ENCODE results near the gene SLC2A6.
"Not testable (repeated sequence)": the region's sequence is repeated elsewhere in the genome, so short reads cannot be mapped to it uniquely, and the experiment has no call there.

SLC2A6 gene

GRCh38 chr9:133452562-133452961 lies 26.3 kb downstream of the SLC2A6 start:
- no peak overlapping the region for H3K4me3 ChIP-seq (ENCODE audit: low read depth, low read length)
- TF ChIP-seq CTCF (conservative IDR thresholded peaks at IDR 0.05; ENCODE audit: low read depth, low read length), result no peak
- no peak for DNase-seq (ENCODE audit: low read depth)

- DNase-seq (ENCODE audit: low read depth), result not testable (repeated sequence)
Measured at GRCh38 chr9:133451865-133452264, 27.0 kb downstream of the SLC2A6 start.

GRCh38 chr9:133449760-133450159 lies 29.1 kb downstream of the SLC2A6 start:
- no peak for DNase-seq (ENCODE audit: low read depth)
- H3K4me3 ChIP-seq (ENCODE audit: low read depth, low read length), result no peak overlapping the region
- TF ChIP-seq CTCF (conservative IDR thresholded peaks at IDR 0.05; ENCODE audit: low read depth, low read length), result no peak

More at GRCh38 chr9:133451865-133452264, 27.0 kb downstream of the SLC2A6 start:
- H3K4me3 ChIP-seq (ENCODE audit: low read depth, low read length), result not testable (repeated sequence)

GRCh38 chr9:133448487-133448972 lies 30.4 kb downstream of the SLC2A6 start:
- H3K4me3 ChIP-seq (ENCODE audit: low read depth, low read length), result no peak overlapping the region
- TF ChIP-seq CTCF (conservative IDR thresholded peaks at IDR 0.05; ENCODE audit: low read depth, low read length), result no peak
- no peak for DNase-seq (ENCODE audit: low read depth)

GRCh38 chr9:133445293-133445969 lies 33.5 kb downstream of the SLC2A6 start:
- DNase-seq (ENCODE audit: low read depth), result no peak
- no peak for TF ChIP-seq CTCF (conservative IDR thresholded peaks at IDR 0.05; ENCODE audit: low read depth, low read length)
- H3K4me3 ChIP-seq (ENCODE audit: low read depth, low read length), result no peak overlapping the region

GRCh38 chr9:133443982-133444381 lies 34.9 kb downstream of the SLC2A6 start:
- no peak for TF ChIP-seq CTCF (conservative IDR thresholded peaks at IDR 0.05; ENCODE audit: low read depth, low read length)
- DNase-seq (ENCODE audit: low read depth), result no peak
- no peak overlapping the region for H3K4me3 ChIP-seq (ENCODE audit: low read depth, low read length)

GRCh38 chr9:133443248-133443647 lies 35.7 kb downstream of the SLC2A6 start:
- no peak overlapping the region for H3K4me3 ChIP-seq (ENCODE audit: low read depth, low read length)
- DNase-seq (ENCODE audit: low read depth), result no peak
- TF ChIP-seq CTCF (conservative IDR thresholded peaks at IDR 0.05; ENCODE audit: low read depth, low read length), result no peak
